Stimulated activated CD4-positive, alpha-beta T cell treated with anti-CD3 and anti-CD28 coated beads, TNF-alpha, amount 100 ng/mL, for 1 hour (primary cell): ENCODE data around the gene MEF2B.

Experiments
- DNase-seq, 3 donors: peaks; one replicate each; pipeline ENCODE4 v3.0.0-alpha.2; 2020; ENCODE audit warnings: low read depth in 3 of 3, low spot score in 1 of 3

The MEF2B gene

DNA sequence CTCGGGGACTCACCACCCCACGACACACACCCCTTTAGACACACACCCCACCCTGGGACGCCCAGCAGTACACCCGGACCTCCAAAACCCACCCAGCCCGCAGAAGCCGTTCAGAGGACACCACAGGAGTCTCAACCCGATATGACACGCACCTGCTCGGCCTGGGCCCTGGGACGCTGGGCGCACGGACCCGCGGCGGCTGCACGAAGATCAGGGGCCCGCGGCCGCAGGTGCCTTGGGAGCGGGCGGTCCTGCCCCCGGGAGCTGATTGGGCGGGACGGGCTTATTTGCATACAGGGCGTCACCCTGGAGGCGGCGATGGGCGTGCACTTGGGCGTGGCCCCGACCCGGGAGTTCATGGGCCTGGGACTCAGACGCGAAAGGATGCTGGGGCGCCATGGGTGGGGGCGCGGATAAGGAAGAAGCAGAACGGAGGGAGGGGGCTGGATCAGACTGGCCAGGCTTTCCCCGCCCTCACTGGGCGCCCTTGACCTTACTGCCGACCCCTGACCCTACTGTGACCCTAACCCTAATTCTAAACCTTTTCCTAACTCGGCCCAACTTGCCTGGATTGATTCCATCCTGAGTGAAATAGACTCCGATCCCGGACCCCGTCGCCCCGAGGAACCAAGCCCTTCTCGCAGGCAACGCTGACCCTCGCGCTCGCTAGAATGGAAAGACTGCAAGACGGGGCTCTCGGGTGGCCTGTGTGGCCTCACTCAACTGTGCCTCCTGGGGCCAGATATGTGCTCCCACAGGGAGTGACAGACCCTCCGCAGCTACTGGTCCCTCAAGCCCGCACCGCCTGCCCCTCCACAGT, at the start of gene MEF2B:
Gene MEF2B (minus strand): TSS at position 211 of the 820 bp plus-strand sequence. CDS start 19,528 bp downstream, outside the sequence.
- DNase-seq = peak; percentile 20 to 69 (median 41)

DNA sequence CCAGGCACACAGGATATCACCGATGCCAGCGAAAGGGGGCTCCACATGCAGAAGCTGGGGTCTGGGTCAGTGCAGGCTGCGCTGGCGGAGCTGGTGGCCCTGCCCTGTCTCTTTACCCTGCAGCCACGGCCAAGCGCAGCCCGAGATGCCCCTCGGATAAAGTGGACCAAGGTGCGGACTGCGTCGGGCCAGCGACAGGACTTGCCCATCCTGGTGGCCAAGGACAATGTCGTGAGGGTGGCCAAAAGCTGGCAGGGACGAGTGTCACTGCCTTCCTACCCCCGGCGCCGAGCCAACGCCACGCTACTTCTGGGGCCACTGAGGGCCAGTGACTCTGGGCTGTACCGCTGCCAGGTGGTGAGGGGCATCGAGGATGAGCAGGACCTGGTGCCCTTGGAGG, 48.8 kb upstream of the MEF2B start:
- DNase-seq = no peak

GRCh38 chr19:19217099-19217498, 47.0 kb upstream of the MEF2B start:
- no peak for DNase-seq

- no peak for DNase-seq
These were observed 45.7 kb upstream of the MEF2B start for GRCh38 chr19:19215792-19216191.

- no peak for DNase-seq
These were observed 44.8 kb upstream of the MEF2B start for GRCh38 chr19:19214892-19215291.

DNA sequence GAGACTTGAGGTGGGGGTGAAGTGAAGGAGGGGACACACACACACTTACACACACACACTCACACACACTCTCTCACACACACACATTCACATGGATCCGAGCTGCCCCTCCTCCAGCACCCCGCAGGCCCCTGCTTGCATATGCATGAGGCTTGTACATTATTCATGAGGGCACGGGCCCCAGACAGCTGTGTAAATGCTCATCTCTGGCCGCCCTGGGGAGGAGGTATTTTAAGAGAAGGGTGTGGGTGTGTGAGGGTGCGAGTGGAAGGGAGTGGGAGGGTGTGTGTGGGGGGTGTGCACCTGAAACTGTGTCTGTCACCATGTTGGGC, 44.1 kb upstream of the MEF2B start:
- no peak for DNase-seq

DNA sequence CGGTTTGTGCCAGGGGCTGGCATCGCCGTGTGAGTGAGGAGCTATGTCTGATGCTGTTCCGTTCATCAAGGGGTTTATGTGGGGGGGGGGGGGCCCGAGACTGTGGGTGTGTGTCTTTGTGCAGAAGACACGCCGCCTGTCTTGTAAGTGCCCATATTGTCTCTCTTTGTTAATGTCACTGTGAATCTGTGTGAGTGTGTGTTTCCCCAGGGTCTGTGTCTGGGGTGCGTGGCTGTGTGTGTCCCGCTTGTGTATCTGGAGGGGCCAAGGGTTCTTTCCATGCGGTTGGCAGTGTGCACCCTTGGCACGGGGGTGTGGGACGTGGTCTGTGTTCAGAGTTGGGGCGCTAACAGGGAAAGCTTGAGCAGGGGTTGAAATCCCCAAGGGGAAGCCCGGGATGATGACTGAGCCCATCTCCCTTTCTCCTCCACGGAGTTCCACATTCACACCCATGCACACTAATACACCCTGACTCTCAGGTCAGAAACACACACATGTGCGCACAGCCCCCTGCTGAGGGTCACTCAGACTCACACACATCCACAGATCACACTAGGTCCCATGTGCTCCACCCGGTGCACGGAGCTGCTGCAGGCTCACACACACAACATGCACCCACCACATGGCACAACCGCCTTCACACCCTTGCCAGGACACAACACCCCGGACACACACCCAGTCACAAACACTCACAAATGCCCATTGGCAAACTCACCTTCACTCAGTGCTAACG, 43.5 kb upstream of the MEF2B start:
- no peak for DNase-seq

DNA sequence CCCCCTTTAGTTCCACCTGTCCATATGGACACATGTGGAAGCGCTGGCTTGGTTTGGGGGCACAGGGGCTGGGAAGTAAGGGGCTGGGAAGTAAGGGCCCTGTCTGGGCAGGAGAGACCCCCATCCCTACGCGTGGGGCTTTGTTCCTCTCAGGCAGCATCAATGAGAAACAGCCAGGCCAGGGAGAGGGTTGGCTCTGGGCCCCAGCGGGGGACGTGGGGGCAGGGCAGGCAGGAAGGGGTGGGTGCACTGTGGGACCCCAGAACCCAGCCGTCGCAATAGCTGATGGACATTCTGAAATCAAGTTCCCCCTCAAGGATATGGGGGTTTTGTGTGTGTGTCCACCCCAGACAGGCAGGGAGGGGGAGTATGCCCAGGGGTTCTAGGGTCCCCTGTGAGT, 42.9 kb upstream of the MEF2B start:
- no peak for DNase-seq

GRCh38 chr19:19211499-19212420, 41.7 kb upstream of the MEF2B start, which contains the start of gene NCAN:
Gene NCAN, plus strand, starts transcription at chr19:19211958. Its CDS starts 4,996 bp downstream, at chr19:19216954.
- no peak for DNase-seq

- DNase-seq = no peak
These were observed 39.3 kb upstream of the MEF2B start for GRCh38 chr19:19209372-19209771.

DNA sequence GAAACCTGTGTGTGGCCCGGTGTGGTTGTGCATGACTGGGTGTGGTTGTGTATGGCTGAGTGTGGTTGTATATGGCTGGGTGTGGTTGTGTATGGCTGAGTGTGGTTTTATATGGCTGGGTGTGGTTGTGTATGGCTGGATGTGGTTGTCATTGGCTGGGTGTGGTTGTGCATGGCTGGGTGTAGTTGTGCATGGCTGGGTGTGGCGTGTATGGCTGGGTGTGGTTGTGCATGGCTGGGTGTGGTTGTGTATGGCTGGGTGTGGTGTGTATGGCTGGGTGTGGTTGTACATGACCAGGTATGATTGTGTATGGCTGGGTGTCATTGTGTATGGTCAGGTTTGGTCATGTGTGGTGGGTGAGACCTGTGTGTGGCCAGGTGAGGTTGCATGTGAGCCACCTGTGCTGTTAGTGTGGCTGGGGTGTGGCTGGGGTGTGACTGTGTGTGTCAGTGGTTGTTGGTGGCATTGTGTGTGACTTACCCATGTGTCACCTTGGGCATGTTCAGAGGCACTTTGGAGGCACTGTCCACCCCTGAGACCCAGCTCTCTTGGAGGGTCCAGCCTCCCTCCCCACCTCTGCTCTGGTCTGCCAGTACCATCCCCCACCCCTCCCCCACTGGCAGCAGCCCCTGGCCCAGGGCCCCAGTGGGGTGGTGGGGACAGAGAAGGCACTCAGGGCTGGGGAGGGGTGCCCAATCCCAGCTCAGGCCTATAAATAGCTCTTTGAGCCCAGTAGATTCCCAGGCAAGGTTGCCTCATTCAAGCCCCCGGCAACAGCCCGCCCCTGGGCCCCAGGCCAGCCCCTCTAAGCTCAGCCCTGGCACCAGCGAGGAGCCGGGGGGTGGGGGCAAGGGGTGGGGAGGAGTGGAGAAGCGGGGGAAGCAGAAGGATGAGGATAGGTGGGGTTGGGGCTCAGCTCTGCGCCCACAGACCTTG, 37.8 kb upstream of the MEF2B start:
- no peak for DNase-seq

DNA sequence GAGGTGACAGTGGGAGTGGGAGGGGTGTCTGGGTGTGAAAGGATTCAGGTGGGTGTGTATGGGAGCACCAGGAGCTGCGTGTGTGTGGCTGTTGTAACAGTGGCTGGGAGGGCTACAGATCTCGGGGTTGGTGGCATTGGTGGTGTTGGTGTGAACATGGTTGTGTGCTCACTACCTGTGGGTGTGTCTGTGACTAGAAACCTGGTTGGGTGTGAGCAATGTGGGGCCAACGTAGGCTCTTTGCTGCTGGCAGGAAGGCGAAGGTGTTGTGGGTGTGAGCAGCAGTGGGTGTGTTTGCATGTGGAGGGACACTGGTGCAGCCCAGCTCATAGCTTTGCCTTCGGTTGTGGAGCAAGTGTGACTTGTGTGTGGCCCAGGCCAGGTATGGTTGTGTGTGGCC, 36.9 kb upstream of the MEF2B start:
- no peak for DNase-seq

DNA sequence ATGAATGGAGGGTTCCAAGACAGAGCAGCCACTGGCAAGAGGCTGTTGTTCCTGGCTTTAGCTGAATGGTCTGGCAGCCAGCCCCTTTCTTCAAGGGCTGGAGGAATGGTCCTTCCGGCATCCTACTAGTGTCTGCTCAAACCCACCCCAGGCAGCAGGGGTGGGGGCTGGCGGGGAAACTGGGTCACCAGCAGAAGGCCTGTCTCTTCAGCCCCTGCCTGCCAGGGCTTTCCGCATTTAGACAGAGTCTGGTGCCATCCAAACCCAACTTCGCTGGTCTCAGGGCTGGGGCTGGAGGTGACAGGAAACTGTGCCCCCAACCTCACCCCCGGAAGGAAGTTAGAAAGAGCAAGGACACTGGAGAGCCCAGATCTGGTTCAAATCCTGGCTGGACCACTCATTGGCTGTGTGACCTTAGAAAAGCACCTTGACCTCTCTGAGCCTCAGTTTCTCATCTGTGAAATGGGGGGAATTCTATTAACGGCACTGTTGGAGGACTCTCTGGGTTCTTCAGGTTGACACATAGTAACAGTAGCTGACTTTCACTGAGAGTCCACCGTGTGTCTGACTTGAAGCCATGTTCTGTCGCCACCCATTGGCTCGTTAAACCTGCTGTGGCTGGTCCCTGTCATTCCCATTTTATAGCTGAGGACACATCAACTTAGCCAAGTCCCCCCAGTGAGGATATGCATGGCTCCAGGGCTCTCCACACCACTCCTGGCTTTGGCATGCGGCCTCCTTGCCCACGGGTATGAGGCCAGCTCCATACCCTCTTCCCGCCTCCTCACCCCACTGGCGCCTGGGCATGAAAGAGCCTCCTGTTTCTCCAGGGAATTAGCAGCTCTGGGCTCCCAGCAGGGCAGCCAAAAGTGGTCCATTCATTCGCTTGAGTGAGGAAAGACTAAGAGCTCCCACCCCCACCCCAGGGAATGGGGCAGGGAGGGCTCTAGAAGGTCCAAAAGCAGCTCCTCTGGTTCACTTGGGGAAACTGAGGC, 35.6 kb upstream of the MEF2B start:
- no peak for DNase-seq

DNA sequence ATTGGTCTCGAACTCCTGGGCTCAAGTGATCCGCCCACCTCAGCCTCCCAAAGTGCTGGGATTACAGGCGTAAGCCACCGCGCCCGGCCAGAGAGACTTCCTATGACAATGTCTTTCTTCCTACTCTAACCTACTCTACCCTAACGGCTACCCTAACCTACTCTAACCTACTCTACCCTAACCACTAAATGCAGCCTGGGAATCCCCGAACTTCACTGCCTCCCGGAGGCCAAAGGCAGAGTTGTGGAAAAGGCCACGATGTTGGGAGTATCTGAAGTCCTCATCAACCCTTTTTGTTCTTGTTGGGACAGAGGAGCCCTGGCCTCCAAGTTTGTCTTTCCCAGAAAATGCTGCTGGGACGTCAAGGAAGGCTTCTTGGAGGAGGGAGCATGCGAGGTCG, 34.1 kb upstream of the MEF2B start:
- DNase-seq = no peak

GRCh38 chr19:19203012-19203856, 33.2 kb upstream of the MEF2B start, which contains the start of gene NR2C2AP:
Gene NR2C2AP, minus strand, starts transcription at chr19:19203414. Its CDS starts 354 bp downstream, at chr19:19203060.
- DNase-seq = peak; percentile 79 to 91 (median 82)

DNA sequence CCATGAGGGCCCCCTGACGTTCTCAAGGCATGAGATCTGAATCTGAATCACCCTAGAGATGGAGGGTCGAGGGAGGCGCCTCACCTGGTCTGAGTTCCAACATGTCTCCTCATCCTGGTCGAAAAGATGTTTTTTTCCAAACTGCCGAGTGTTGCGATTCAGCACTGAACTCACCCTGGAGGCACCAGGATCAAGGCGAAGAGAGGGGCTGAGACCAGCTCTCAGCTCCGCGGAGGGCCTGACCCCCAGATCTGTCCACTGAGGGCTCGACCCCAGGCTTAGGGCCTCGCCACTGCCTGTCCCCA, 32.6 kb upstream of the MEF2B start:
- no peak for DNase-seq

- no peak for DNase-seq
These were observed 31.9 kb upstream of the MEF2B start for GRCh38 chr19:19201697-19202630.
